Activated CD8-positive, alpha-beta T cell treated with anti-CD3 and anti-CD28 coated beads for 36 hours (primary cell): ENCODE measurements around the gene RBM17. TPM values are rescaled to one million over a fixed set of nuclear protein-coding genes. Genes with fewer than 3 reads are reported as not detected.

ENCODE experiments used
- ATAC-seq: fragments of 200-7000 bp; cut with Tn5 transposase; one replicate; pipeline ENCODE4 v1.10.0; 2021; ENCODE audit warnings: mild to moderate bottlenecking, moderate library complexity
- CTCF ChIA-PET: fragments of 350-600 bp; sonication (Branson Sonifier 250); formaldehyde crosslinking; loops from one replicate; lab custom pipeline; 2021; ENCODE audit warnings: antibody characterized with exemption; lab: Charles Lee
- POLR2A ChIA-PET: fragments of 350-600 bp; sonication (Branson Sonifier 250); formaldehyde crosslinking; loops from one replicate; lab custom pipeline; 2021; ENCODE audit warnings: antibody characterized with exemption; lab: Charles Lee
- DNase-seq: peaks from one replicate; pipeline ENCODE4 v3.0.0-alpha.2; 2020
- H3K27ac Mint-ChIP-seq: one replicate; pipeline ENCODE4 v1.8.0; 2021; ENCODE audit warnings: mild to moderate bottlenecking, mixed read lengths
- H3K27me3 Mint-ChIP-seq: one replicate; pipeline ENCODE4 v1.8.0; 2021; ENCODE audit warnings: mixed read lengths
- H3K36me3 Mint-ChIP-seq: one replicate; pipeline ENCODE4 v1.8.0; 2021; ENCODE audit warnings: low read depth, mixed read lengths
- H3K4me1 Mint-ChIP-seq: one replicate; pipeline ENCODE4 v1.8.0; 2021; ENCODE audit warnings: low read depth, mixed read lengths
- H3K4me3 Mint-ChIP-seq: one replicate; pipeline ENCODE4 v1.8.0; 2021; ENCODE audit warnings: mild to moderate bottlenecking, moderate library complexity, mixed read lengths
- H3K9me3 Mint-ChIP-seq: one replicate; pipeline ENCODE4 v1.8.0; 2021; ENCODE audit warnings: mixed read lengths
- CTCF ChIP-seq: fragments of 200-600 bp; IDR thresholded peaks from one replicate; pipeline ENCODE4 v1.8.0; 2022; ENCODE audit warnings: antibody characterized with exemption, mild to moderate bottlenecking
- intact Hi-C: fragments of 100-400 bp; cut with micrococcal nuclease; formaldehyde crosslinking; loops from one replicate; pipeline ENCODE4 v1.10.0; 2022
- total RNA-seq, 2 experiments: library from RNA; stranded (reverse); gene quantifications; one replicate each; pipeline ENCODE4 v1.2.3, GENCODE V29; 2021

The RBM17 gene
- total RNA-seq, 2 experiments from 2014 or later = 284 to 285 TPM

- peak overlapping the region; percentile 99 for H3K27ac Mint-ChIP-seq
- no peaks in the 10 kb centered on the region for H3K27me3 Mint-ChIP-seq
- CTCF ChIA-PET = interaction anchor here (2.1 to 12.1 kb wide), 3 partner anchors 12 to 31 kb away, joined by 6 to 118 read pairs (median 17); no protein-coding TSS in a partner anchor
- no peak for TF ChIP-seq CTCF
- no peaks in the 10 kb centered on the region for H3K9me3 Mint-ChIP-seq
- ATAC-seq = no peak
- no peak for DNase-seq
- peak overlapping the region; percentile 94 for H3K4me3 Mint-ChIP-seq
- H3K4me1 Mint-ChIP-seq = peaks cover 63% of the 10 kb centered on the region
- POLR2A ChIA-PET = interaction anchor here (1.6 to 17.2 kb wide), 4 partner anchors 8 to 81 kb away, joined by 4 to 846 read pairs (median 18); partner anchors contain the start of gene IL2RA
- intact Hi-C loops = loop anchor here (10.0 kb wide), 1 partner anchor 529 kb away; the partner anchor contains the start of gene PRKCQ
- H3K36me3 Mint-ChIP-seq = peaks cover 88% of the 10 kb centered on the region
These were observed 32.9 kb upstream of the RBM17 start for GRCh38 chr10:6055929-6056328.

GRCh38 chr10:6056411-6057135, 32.3 kb upstream of the RBM17 start:
- no peak for DNase-seq
- TF ChIP-seq CTCF = no peak
- ATAC-seq = no peak
- Mint-ChIP-seq H3K27ac (peak overlapping the region; percentile 99), H3K4me1 (peaks cover 60% of the 10 kb centered on the region), H3K4me3 (peak overlapping the region; percentile 94), H3K9me3 (no peaks in the 10 kb centered on the region), H3K27me3 (no peaks in the 10 kb centered on the region), H3K36me3 (peaks cover 91% of the 10 kb centered on the region)
- intact Hi-C loops = loop anchor here (10.0 kb wide), 1 partner anchor 528 kb away; the partner anchor contains the start of gene PRKCQ
- POLR2A ChIA-PET = interaction anchor here (0.6 to 17.2 kb wide), 11 partner anchors 9 to 530 kb away, joined by 3 to 846 read pairs (median 4); partner anchors contain the start of genes GDI2 and IL2RA
- CTCF ChIA-PET = interaction anchor here (0.9 to 12.1 kb wide), 5 partner anchors 11 to 34 kb away, joined by 3 to 118 read pairs (median 7); no protein-coding TSS in a partner anchor

- DNase-seq = no peak
- intact Hi-C loops = loop anchor here (1.0 to 10.0 kb wide), 2 partner anchors 10 to 526 kb away; partner anchors contain the start of gene PRKCQ
- peak overlapping the region; percentile 94 for H3K4me3 Mint-ChIP-seq
- POLR2A ChIA-PET = interaction anchor here (1.0 to 17.2 kb wide), 10 partner anchors 9 to 530 kb away, joined by 3 to 846 read pairs (median 6); partner anchors contain the start of gene IL2RA
- no peaks in the 10 kb centered on the region for H3K9me3 Mint-ChIP-seq
- H3K4me1 Mint-ChIP-seq = peaks cover 51% of the 10 kb centered on the region
- H3K36me3 Mint-ChIP-seq = peaks cover 79% of the 10 kb centered on the region
- no peak for TF ChIP-seq CTCF
- ATAC-seq = peak; percentile 15
- CTCF ChIA-PET = interaction anchor here (0.8 to 12.1 kb wide), 4 partner anchors 9 to 31 kb away, joined by 3 to 118 read pairs (median 10); no protein-coding TSS in a partner anchor
- H3K27me3 Mint-ChIP-seq = no peaks in the 10 kb centered on the region
- peak overlapping the region; percentile 99 for H3K27ac Mint-ChIP-seq
These were observed 30.0 kb upstream of the RBM17 start for GRCh38 chr10:6058682-6059475.

DNA sequence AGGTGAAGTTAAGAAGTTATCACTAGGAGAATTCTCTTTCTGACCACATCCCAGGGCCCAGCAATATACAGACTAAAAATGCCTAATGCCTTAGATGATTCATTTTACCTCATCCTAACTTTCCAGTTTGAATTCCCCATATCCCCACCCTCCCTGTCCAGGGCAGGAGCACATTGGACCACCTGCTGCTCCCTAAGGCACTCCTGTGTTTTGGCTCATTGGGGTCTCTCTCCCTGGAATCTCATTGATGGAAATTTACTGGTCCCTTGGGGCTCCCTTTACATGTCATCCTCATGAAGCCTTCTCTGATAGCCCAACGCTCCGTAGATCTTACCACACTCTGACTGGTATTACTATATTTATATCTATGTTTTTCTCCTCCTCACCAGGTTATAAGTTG, 29.3 kb upstream of the RBM17 start:
- H3K27me3 Mint-ChIP-seq = no peaks in the 10 kb centered on the region
- H3K36me3 Mint-ChIP-seq = peaks cover 73% of the 10 kb centered on the region
- DNase-seq (no peak), ATAC-seq (no peak)
- no peak for TF ChIP-seq CTCF
- H3K4me1 Mint-ChIP-seq = peaks cover 50% of the 10 kb centered on the region
- H3K4me3 Mint-ChIP-seq = peak overlapping the region; percentile 94
- intact Hi-C loops = loop anchor here (1.0 to 10.0 kb wide), 2 partner anchors 10 to 525 kb away; partner anchors contain the start of gene PRKCQ
- H3K9me3 Mint-ChIP-seq = no peaks in the 10 kb centered on the region
- peak overlapping the region; percentile 99 for H3K27ac Mint-ChIP-seq
- CTCF ChIA-PET = interaction anchor here (1.0 kb wide), 1 partner anchor 27 kb away, joined by 4 read pairs; no protein-coding TSS in a partner anchor
- POLR2A ChIA-PET = interaction anchor here (1.5 to 29.2 kb wide), 7 partner anchors 9 to 45 kb away, joined by 4 to 846 read pairs (median 39); no protein-coding TSS in a partner anchor
